Dendritic cell treated with granulocyte-macrophage colony-stimulating factor and Interleukin-4, amounts not matched to agents 40 ng/mL and 50 ng/mL, for 4 days (primary cell): ENCODE data around the gene TNKS2.
"Not testable (repeated sequence)": the region's sequence is repeated elsewhere in the genome, so short reads cannot be mapped to it uniquely, and the experiment has no call there.

Source experiments
- H3K27ac Mint-ChIP-seq: one replicate; pipeline ENCODE4 v1.8.0; 2022; ENCODE audit warnings: mild to moderate bottlenecking, mixed read lengths
- H3K27me3 Mint-ChIP-seq: one replicate; pipeline ENCODE4 v1.8.0; 2022; ENCODE audit warnings: mild to moderate bottlenecking, mixed read lengths
- H3K36me3 Mint-ChIP-seq: one replicate; pipeline ENCODE4 v1.8.0; 2022; ENCODE audit warnings: low read depth, mixed read lengths
- H3K4me1 Mint-ChIP-seq: one replicate; pipeline ENCODE4 v1.8.0; 2022; ENCODE audit warnings: low read depth, mixed read lengths
- H3K4me3 Mint-ChIP-seq: one replicate; pipeline ENCODE4 v1.8.0; 2022; ENCODE audit warnings: mild to moderate bottlenecking, moderate library complexity, mixed read lengths
- H3K9me3 Mint-ChIP-seq: one replicate; pipeline ENCODE4 v1.8.0; 2022; ENCODE audit warnings: mixed read lengths
- intact Hi-C: fragments of 100-400 bp; cut with micrococcal nuclease; formaldehyde crosslinking; loops from one replicate; pipeline ENCODE4 v1.15.0; 2022

TNKS2 gene

GRCh38 chr10:91800756-91801155 is 2.5 kb downstream of the TNKS2 start:
- no peaks in the 10 kb centered on the region for H3K9me3 Mint-ChIP-seq
- no peak overlapping the region for H3K4me3 Mint-ChIP-seq
- H3K27ac Mint-ChIP-seq: no peak overlapping the region
- H3K4me1 Mint-ChIP-seq: peaks cover 68% of the 10 kb centered on the region
- peaks cover 68% of the 10 kb centered on the region for H3K36me3 Mint-ChIP-seq
- no peaks in the 10 kb centered on the region for H3K27me3 Mint-ChIP-seq
- intact Hi-C loops: no loop called here

DNA sequence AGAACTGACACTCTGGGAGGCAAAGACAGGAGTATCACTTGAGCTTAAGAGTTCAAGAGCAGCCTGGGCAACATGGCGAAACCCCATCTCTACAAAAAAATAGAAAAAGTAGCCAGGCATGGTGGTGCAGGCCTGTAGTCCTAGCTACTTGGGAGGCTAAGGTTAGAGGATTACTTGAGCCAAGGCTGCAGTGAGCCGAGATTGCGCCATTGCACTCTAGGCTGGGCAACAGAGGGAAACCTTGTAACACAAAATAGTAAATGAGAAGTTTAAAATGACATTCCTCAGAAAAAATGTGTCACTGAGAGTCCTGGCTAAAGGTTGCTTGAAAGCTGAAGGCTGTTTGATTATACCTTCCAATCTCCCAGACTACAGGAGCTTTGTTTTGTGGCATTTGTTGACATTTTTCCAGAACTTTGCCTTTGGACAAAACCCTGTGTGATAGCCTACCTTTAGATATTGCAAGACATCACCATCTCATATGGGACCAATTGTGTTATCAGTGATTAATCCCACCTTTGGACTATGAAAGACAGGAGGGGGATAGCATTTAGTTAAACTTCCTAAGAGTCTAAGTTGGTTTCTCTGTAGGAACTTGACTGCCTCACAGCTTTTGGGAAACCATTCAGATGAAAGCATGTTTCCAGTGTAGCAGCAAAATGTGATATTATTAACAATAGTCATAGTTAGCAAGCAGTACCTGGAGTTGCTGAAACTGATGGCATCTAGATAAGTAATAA is 5.3 kb downstream of the TNKS2 start:
- Mint-ChIP-seq H3K4me1 (peaks cover 56% of the 10 kb centered on the region), H3K27me3 (no peaks in the 10 kb centered on the region), H3K4me3 (no peak overlapping the region), H3K27ac (no peak overlapping the region), H3K36me3 (peaks cover 78% of the 10 kb centered on the region), H3K9me3 (no peaks in the 10 kb centered on the region)
- intact Hi-C loops: no loop called here

- Mint-ChIP-seq H3K27me3 (no peaks in the 10 kb centered on the region), H3K36me3 (peaks cover 75% of the 10 kb centered on the region), H3K4me3 (no peak overlapping the region), H3K27ac (no peak overlapping the region), H3K9me3 (no peaks in the 10 kb centered on the region), H3K4me1 (peaks cover 58% of the 10 kb centered on the region)
- intact Hi-C loops: no loop called here
Observed at GRCh38 chr10:91804126-91804510, 5.9 kb downstream of the TNKS2 start.

DNA sequence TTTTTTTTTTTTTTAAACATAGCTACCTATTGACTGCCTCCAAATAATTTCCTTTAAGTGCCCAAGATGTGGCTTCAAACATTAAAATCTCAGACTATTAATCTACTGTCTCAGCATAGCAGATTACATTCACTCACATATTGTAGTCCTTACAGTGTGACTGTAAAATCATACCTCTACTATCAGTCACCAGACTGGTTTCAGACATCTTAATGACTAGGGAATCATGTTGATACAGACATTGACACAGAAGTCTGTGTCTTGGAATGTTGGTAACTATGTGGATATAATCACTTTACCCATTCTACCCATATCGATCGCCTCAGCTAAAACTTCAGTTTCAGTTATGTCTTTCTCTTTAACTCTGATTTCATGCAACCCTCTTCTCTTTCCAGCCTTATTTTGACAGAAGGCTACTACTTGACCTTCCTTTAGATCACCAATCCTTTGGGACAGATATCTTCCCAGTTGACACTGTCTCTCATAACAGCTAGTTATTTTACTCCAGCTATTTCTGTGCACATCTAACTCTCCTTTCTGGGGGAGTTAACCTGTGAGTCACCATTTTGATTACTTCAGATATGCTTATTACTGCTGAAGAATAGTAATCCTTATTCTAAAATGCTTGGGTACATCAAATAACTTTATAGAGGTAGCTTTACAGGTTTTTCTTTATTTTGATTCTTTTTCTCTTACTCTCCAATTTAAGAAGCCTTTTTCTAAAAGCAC is 7.0 kb downstream of the TNKS2 start:
- peaks cover 50% of the 10 kb centered on the region for H3K4me1 Mint-ChIP-seq
- no peaks in the 10 kb centered on the region for H3K9me3 Mint-ChIP-seq
- peaks cover 70% of the 10 kb centered on the region for H3K36me3 Mint-ChIP-seq
- intact Hi-C loops: no loop called here
- no peak overlapping the region for H3K4me3 Mint-ChIP-seq
- H3K27me3 Mint-ChIP-seq: no peaks in the 10 kb centered on the region
- no peak overlapping the region for H3K27ac Mint-ChIP-seq

- H3K4me3 Mint-ChIP-seq, H3K27ac Mint-ChIP-seq, H3K27me3 Mint-ChIP-seq, intact Hi-C loops, H3K9me3 Mint-ChIP-seq: not testable (repeated sequence)
- peaks cover 64% of the 10 kb centered on the region for H3K36me3 Mint-ChIP-seq
- peaks cover 30% of the 10 kb centered on the region for H3K4me1 Mint-ChIP-seq
Observed at GRCh38 chr10:91807264-91807663, 9.0 kb downstream of the TNKS2 start.

DNA sequence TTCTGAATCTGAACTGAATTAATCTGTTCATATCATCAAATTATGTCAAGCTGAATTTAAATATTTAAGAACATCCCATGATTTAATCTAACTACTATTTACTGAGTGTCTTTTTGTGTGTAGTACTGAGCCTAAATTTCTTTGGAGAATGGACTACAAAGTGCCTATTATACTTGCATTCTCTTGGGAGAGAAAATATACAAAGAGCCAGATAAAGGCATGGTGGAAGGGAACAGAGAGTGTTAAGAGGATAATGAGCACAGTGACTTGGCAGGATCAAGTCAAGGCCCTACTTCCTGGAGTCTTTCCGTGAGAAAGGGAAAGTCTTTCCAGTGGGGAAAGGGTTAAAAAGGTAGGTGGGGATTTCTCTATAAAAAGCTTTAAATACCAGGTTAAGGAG is 15.0 kb downstream of the TNKS2 start:
- no peak overlapping the region for H3K27ac Mint-ChIP-seq

DNA sequence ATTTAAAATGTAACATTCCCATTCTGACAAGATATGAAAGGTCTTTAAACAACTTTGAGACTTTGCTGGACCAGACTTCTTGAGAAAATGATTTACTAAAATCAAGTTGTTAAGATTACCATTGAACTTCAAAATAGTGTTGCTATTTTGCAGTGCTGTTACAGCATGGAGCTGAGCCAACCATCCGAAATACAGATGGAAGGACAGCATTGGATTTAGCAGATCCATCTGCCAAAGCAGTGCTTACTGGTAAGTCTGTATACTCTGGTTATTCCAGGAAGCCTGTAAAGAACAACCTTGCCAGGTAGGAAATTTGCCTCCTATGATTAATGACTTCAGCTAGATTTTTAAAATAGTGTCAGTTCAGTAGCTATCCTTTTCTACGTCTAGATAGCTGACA is 18.8 kb downstream of the TNKS2 start:
- intact Hi-C loops: no loop called here
- Mint-ChIP-seq H3K27ac (no peak overlapping the region), H3K36me3 (peaks cover 76% of the 10 kb centered on the region)

More for the DNA sequence above, 15.0 kb downstream of the TNKS2 start:
- H3K36me3 Mint-ChIP-seq: peaks cover 73% of the 10 kb centered on the region
- no peaks in the 10 kb centered on the region for H3K27me3 Mint-ChIP-seq
- no peak overlapping the region for H3K4me3 Mint-ChIP-seq
- intact Hi-C loops: no loop called here
- H3K9me3 Mint-ChIP-seq: peaks cover 7% of the 10 kb centered on the region
- peaks cover 10% of the 10 kb centered on the region for H3K4me1 Mint-ChIP-seq

DNA sequence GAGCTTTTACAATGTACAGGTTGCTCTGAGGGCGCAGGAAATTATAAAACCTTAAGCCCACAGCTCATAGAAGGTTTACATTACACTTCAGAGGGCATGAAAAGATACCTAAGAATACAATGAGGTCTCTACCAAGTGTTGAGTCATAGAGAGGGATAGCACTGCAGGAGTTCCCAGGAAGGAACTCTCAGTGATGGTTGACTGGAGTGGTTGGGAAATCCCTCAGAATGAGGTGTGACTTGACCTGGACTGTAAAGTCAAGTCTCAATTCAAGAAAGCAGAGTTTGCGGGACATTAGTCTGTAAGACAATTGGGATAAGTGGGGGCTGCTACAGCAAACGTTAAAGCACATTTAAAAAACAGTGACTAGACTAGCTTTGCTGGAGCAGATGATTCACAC is 21.9 kb downstream of the TNKS2 start:
- intact Hi-C loops: loop anchor here (5.0 kb wide), 1 partner anchor 122 kb away; no protein-coding TSS in a partner anchor
- Mint-ChIP-seq H3K36me3 (peaks cover 82% of the 10 kb centered on the region), H3K9me3 (no peaks in the 10 kb centered on the region), H3K4me1 (no peaks in the 10 kb centered on the region), H3K27ac (no peak overlapping the region), H3K4me3 (no peak overlapping the region), H3K27me3 (no peaks in the 10 kb centered on the region)

More for the DNA sequence above, 18.8 kb downstream of the TNKS2 start:
- peaks cover 7% of the 10 kb centered on the region for H3K9me3 Mint-ChIP-seq
- H3K27me3 Mint-ChIP-seq: no peaks in the 10 kb centered on the region
- H3K4me3 Mint-ChIP-seq: no peak overlapping the region
- peaks cover 5% of the 10 kb centered on the region for H3K4me1 Mint-ChIP-seq

DNA sequence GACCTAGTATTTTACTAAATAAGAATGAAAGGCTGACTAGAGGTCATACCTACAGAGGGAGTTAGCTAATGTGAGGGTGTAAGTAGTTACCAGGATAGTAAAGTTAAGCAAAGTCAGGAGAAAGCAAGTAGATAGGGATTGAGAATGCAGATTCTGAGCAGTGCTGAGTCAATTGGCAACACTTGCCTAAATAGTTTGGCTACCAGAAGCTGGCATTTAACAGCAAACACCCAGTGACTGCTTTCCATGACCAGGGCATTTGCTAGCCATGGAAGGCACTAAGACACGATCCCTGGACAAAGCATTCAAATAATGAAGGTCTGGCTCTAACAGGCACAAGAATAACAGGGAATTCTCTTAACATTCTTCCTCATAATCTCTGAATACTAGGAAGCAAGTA is 25.9 kb downstream of the TNKS2 start:
- no peaks in the 10 kb centered on the region for H3K9me3 Mint-ChIP-seq
- H3K4me3 Mint-ChIP-seq: no peak overlapping the region
- no peak overlapping the region for H3K27ac Mint-ChIP-seq
- no peaks in the 10 kb centered on the region for H3K4me1 Mint-ChIP-seq
- intact Hi-C loops: loop anchor here (5.0 kb wide), 1 partner anchor 118 kb away; no protein-coding TSS in a partner anchor
- peaks cover 73% of the 10 kb centered on the region for H3K36me3 Mint-ChIP-seq
- H3K27me3 Mint-ChIP-seq: no peaks in the 10 kb centered on the region

- intact Hi-C loops: loop anchor here (5.0 kb wide), 2 partner anchors 33 to 123 kb away; no protein-coding TSS in a partner anchor
Observed at GRCh38 chr10:91829268-91829667, 31.0 kb downstream of the TNKS2 start.

GRCh38 chr10:91838199-91838598 is 40.0 kb downstream of the TNKS2 start:
- intact Hi-C loops: loop anchor here (10.0 kb wide), 1 partner anchor 187 kb away; no protein-coding TSS in a partner anchor
- no peaks in the 10 kb centered on the region for H3K27me3 Mint-ChIP-seq
- H3K9me3 Mint-ChIP-seq: no peaks in the 10 kb centered on the region
- H3K27ac Mint-ChIP-seq: no peak overlapping the region
- H3K4me3 Mint-ChIP-seq: no peak overlapping the region
- H3K36me3 Mint-ChIP-seq: peaks cover 81% of the 10 kb centered on the region
- H3K4me1 Mint-ChIP-seq: no peaks in the 10 kb centered on the region

More at GRCh38 chr10:91829268-91829667, 31.0 kb downstream of the TNKS2 start:
- H3K27ac Mint-ChIP-seq: no peak overlapping the region
- no peaks in the 10 kb centered on the region for H3K4me1 Mint-ChIP-seq
- no peak overlapping the region for H3K4me3 Mint-ChIP-seq
- H3K27me3 Mint-ChIP-seq: no peaks in the 10 kb centered on the region
- no peaks in the 10 kb centered on the region for H3K9me3 Mint-ChIP-seq
- H3K36me3 Mint-ChIP-seq: peaks cover 76% of the 10 kb centered on the region

GRCh38 chr10:91843083-91843482 is 44.9 kb downstream of the TNKS2 start:
- H3K9me3 Mint-ChIP-seq: no peaks in the 10 kb centered on the region
- H3K4me1 Mint-ChIP-seq: no peaks in the 10 kb centered on the region
- no peak overlapping the region for H3K4me3 Mint-ChIP-seq
- intact Hi-C loops: no loop called here
- H3K36me3 Mint-ChIP-seq: peaks cover 79% of the 10 kb centered on the region
- H3K27ac Mint-ChIP-seq: no peak overlapping the region
- no peaks in the 10 kb centered on the region for H3K27me3 Mint-ChIP-seq

GRCh38 chr10:91856637-91857036 is 58.4 kb downstream of the TNKS2 start:
- intact Hi-C loops: loop anchor here (5.0 kb wide), 1 partner anchor 56 kb away; no protein-coding TSS in a partner anchor
- Mint-ChIP-seq H3K27ac (no peak overlapping the region), H3K4me1 (no peaks in the 10 kb centered on the region), H3K36me3 (peaks cover 87% of the 10 kb centered on the region), H3K27me3 (no peaks in the 10 kb centered on the region), H3K4me3 (no peak overlapping the region), H3K9me3 (no peaks in the 10 kb centered on the region)

GRCh38 chr10:91860885-91861284 is 62.7 kb downstream of the TNKS2 start:
- no peaks in the 10 kb centered on the region for H3K9me3 Mint-ChIP-seq
- no peak overlapping the region for H3K4me3 Mint-ChIP-seq
- H3K36me3 Mint-ChIP-seq: peaks cover 86% of the 10 kb centered on the region
- intact Hi-C loops: loop anchor here (5.0 kb wide), 1 partner anchor 34 kb away; no protein-coding TSS in a partner anchor
- H3K27ac Mint-ChIP-seq: no peak overlapping the region
- H3K27me3 Mint-ChIP-seq: no peaks in the 10 kb centered on the region
- no peaks in the 10 kb centered on the region for H3K4me1 Mint-ChIP-seq
